A673 (cell line): ENCODE data around the gene PMEPA1. TPM values are rescaled to one million over a fixed set of nuclear protein-coding genes. Genes with fewer than 3 reads are reported as not detected.

Source experiments
- BruUV-seq: library from RNA; stranded (reverse); fragments of 400-500 nt; replicated peaks from 2 replicates; lab custom pipeline; 2021; lab: Mats Ljungman, UMichigan
- CTCF ChIA-PET: fragments of 300-600 bp; sonication (Branson Sonifier 250); formaldehyde crosslinking; loops from one replicate; lab custom pipeline; 2022; ENCODE audit warnings: antibody characterized with exemption; lab: Charles Lee
- POLR2A ChIA-PET: fragments of 300-600 bp; sonication (Branson Sonifier 250); formaldehyde crosslinking; loops from one replicate; lab custom pipeline; 2022; ENCODE audit warnings: antibody characterized with exemption; ENCODE audit not compliant: low non-redundant PET; lab: Charles Lee
- DNase-seq: peaks from one replicate; pipeline ENCODE4 v3.0.0-alpha.2; 2015; ENCODE audit warnings: low spot score
- H3K27ac ChIP-seq: fragments of 200-600 bp; sonication (generic); 2 replicates; pipeline ENCODE4 v1.5.1; 2016; ENCODE audit warnings: mixed run types, low read depth, mild to moderate bottlenecking, mixed read lengths, antibody characterized with exemption, low read length; ENCODE audit not compliant: poor library complexity, severe bottlenecking
- H3K27me3 ChIP-seq: fragments of 200-600 bp; sonication (generic); replicated peaks from 2 replicates; pipeline ENCODE4 v1.6.1; 2017; ENCODE audit warnings: mixed run types, low read depth, mild to moderate bottlenecking, mixed read lengths, antibody characterized with exemption, low read length; ENCODE audit not compliant: insufficient read depth, poor library complexity
- H3K36me3 ChIP-seq: fragments of 200-600 bp; sonication (generic); 2 replicates; pipeline ENCODE4 v1.6.1; 2016; ENCODE audit warnings: mixed run types, mild to moderate bottlenecking, mixed read lengths, antibody characterized with exemption, low read length; ENCODE audit not compliant: insufficient read depth, poor library complexity, severe bottlenecking
- H3K4me1 ChIP-seq: fragments of 200-600 bp; sonication (generic); 2 replicates; pipeline ENCODE4 v1.6.1; 2017; ENCODE audit warnings: mixed run types, mild to moderate bottlenecking, mixed read lengths, antibody characterized with exemption, low read length; ENCODE audit not compliant: insufficient read depth, poor library complexity, severe bottlenecking
- H3K4me3 ChIP-seq: fragments of 200-600 bp; sonication (generic); 2 replicates; pipeline ENCODE4 v1.5.1; 2016; ENCODE audit warnings: low read depth, mixed run types, mild to moderate bottlenecking, mixed read lengths, low read length; ENCODE audit not compliant: poor library complexity, severe bottlenecking
- H3K9me3 ChIP-seq: fragments of 200-600 bp; sonication (generic); 2 replicates; pipeline ENCODE4 v1.6.1; 2016; ENCODE audit warnings: mixed run types, low read depth, mild to moderate bottlenecking, mixed read lengths, antibody characterized with exemption, low read length; ENCODE audit not compliant: poor library complexity, severe bottlenecking
- EZH2 ChIP-seq: fragments of 200-600 bp; sonication (generic); IDR thresholded peaks from 2 replicates; pipeline ENCODE4 v1.6.1; 2017; ENCODE audit warnings: borderline replicate concordance, low read depth, mild to moderate bottlenecking, mixed read lengths, antibody characterized with exemption, low read length; ENCODE audit not compliant: poor library complexity, severe bottlenecking
- intact Hi-C: fragments of 100-400 bp; cut with micrococcal nuclease; formaldehyde crosslinking; loops from one replicate; pipeline ENCODE4 v1.10.0; 2022; ENCODE audit not compliant: unreplicated experiment
- total RNA-seq: library from RNA; stranded (reverse); gene quantifications from 2 replicates; pipeline ENCODE4 v1.2.3, GENCODE V29; 2021
- TF ChIP-seq, protein P1 (sequence below): fragments of 300-800, 200-600 bp; sonication (generic); conservative IDR thresholded peaks from 2 replicates; pipeline ENCODE4 v1.5.1; 2017; ENCODE audit warnings: low read depth, mild to moderate bottlenecking, antibody characterized with exemption, low read length, moderate library complexity, mixed read lengths

Gene PMEPA1
- total RNA-seq, 1 experiment from 2014 or later, result 9.7 TPM

DNA sequence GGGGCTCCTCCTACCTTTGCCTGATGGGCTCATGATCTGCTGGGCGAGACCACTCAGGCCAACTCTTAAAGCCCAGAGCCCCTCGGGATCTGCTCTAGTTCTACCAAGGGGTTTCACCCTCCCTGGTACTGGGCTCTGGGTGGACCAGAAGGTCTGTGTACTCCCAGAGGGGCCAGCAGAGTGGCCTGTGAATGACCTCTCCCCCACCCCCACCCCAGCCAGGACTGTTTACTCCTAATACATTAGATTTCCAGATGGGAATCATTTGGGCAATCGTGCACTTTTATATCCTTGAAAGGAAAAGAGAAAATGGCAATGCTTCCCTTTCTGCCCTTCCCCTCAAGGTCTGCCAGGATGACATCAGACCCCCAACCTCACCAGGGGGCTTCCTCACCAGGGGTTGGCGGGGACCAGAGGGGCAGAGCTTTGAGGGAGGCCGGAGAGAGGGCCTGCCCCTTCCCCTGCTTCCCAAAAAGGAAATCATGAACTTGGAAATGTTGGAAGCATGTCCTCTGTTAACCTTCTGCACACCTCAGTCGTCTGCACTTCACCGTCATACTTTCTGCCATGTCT is 37.1 kb upstream of the PMEPA1 start:
- CTCF ChIA-PET, result no interaction called here
- H3K27me3 ChIP-seq, result no peaks in the 10 kb centered on the region
- no peak overlapping the region for H3K27ac ChIP-seq
- H3K36me3 ChIP-seq, result no peaks in the 10 kb centered on the region
- intact Hi-C loops, result no loop called here
- H3K9me3 ChIP-seq, result no peaks in the 10 kb centered on the region
- H3K4me3 ChIP-seq, result no peak overlapping the region
- no peak for DNase-seq
- TF ChIP-seq, protein P1, sequence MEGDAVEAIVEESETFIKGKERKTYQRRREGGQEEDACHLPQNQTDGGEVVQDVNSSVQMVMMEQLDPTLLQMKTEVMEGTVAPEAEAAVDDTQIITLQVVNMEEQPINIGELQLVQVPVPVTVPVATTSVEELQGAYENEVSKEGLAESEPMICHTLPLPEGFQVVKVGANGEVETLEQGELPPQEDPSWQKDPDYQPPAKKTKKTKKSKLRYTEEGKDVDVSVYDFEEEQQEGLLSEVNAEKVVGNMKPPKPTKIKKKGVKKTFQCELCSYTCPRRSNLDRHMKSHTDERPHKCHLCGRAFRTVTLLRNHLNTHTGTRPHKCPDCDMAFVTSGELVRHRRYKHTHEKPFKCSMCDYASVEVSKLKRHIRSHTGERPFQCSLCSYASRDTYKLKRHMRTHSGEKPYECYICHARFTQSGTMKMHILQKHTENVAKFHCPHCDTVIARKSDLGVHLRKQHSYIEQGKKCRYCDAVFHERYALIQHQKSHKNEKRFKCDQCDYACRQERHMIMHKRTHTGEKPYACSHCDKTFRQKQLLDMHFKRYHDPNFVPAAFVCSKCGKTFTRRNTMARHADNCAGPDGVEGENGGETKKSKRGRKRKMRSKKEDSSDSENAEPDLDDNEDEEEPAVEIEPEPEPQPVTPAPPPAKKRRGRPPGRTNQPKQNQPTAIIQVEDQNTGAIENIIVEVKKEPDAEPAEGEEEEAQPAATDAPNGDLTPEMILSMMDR, result no peak
- no peak for TF ChIP-seq EZH2
- peaks cover 7% of the 10 kb centered on the region for H3K4me1 ChIP-seq
- BruUV-seq, result no TSS peak
- POLR2A ChIA-PET, result no interaction called here

GRCh38 chr20:57746201-57746600 is 36.4 kb upstream of the PMEPA1 start:
- Histone ChIP-seq H3K36me3 (no peaks in the 10 kb centered on the region), H3K27ac (no peak overlapping the region), H3K27me3 (no peaks in the 10 kb centered on the region), H3K4me1 (peaks cover 7% of the 10 kb centered on the region), H3K4me3 (no peak overlapping the region), H3K9me3 (no peaks in the 10 kb centered on the region)
- DNase-seq, result no peak
- ChIA-PET CTCF (no interaction called here), POLR2A (no interaction called here)
- TF ChIP-seq, protein P1, result no peak
- TF ChIP-seq EZH2, result no peak
- intact Hi-C loops, result no loop called here
- BruUV-seq, result no TSS peak

GRCh38 chr20:57744206-57744605 is 34.4 kb upstream of the PMEPA1 start:
- Histone ChIP-seq H3K9me3 (no peaks in the 10 kb centered on the region), H3K27me3 (no peaks in the 10 kb centered on the region), H3K36me3 (no peaks in the 10 kb centered on the region), H3K27ac (no peak overlapping the region), H3K4me1 (peaks cover 5% of the 10 kb centered on the region), H3K4me3 (no peak overlapping the region)
- TF ChIP-seq EZH2, result no peak
- TF ChIP-seq, protein P1, result no peak
- intact Hi-C loops, result no loop called here
- ChIA-PET POLR2A (no interaction called here), CTCF (no interaction called here)
- no TSS peak for BruUV-seq
- DNase-seq, result no peak
